CD14-positive monocyte (primary cell): ENCODE data around the gene VPS39. TPM values are rescaled to one million over a fixed set of nuclear protein-coding genes. Genes with fewer than 3 reads are reported as not detected.

ENCODE experiments used
- DNase-seq, 3 donors: peaks; one replicate each; pipeline ENCODE4 v3.0.0-alpha.2; 2011 to 2022
- H2AFZ ChIP-seq: 2 replicates; pipeline ENCODE4 v1.6.0; 2012; ENCODE audit warnings: mild to moderate bottlenecking, low read depth, low read length, inconsistent platforms; ENCODE audit not compliant: insufficient read depth, poor library complexity, severe bottlenecking
- H3K27ac ChIP-seq, 2 donors: 1 replicate in 1 of 2; 2 replicates in 1 of 2; pipeline ENCODE4 v1.5.1; 2012 to 2013; ENCODE audit warnings: low read length in 2 of 2, control low read depth in 1 of 2, inconsistent platforms in 1 of 2, low read depth in 1 of 2, mild to moderate bottlenecking in 1 of 2
- H3K27me3 ChIP-seq, 2 donors: one replicate each; pipeline versions ENCODE4 v1.6.0 to v1.6.1; 2011 to 2013; ENCODE audit warnings: low read length in 2 of 2; ENCODE audit not compliant: control insufficient read depth in 2 of 2, insufficient read depth in 2 of 2
- H3K36me3 ChIP-seq, 2 donors: replicated peaks in 1 of 2; 1 replicate in 1 of 2; 2 replicates in 1 of 2; pipeline versions ENCODE4 v1.5.1 to v1.6.1; 2012 to 2013; ENCODE audit warnings: low read length in 2 of 2, control low read depth in 1 of 2, inconsistent platforms in 1 of 2, mild to moderate bottlenecking in 1 of 2; ENCODE audit not compliant: insufficient read depth in 2 of 2, control insufficient read depth in 1 of 2
- H3K4me1 ChIP-seq, 2 donors: 1 replicate in 1 of 2; 2 replicates in 1 of 2; pipeline versions ENCODE4 v1.5.1 to v1.6.1; 2012 to 2013; ENCODE audit warnings: low read length in 2 of 2, control low read depth in 1 of 2, inconsistent platforms in 1 of 2, mild to moderate bottlenecking in 1 of 2, moderate library complexity in 1 of 2; ENCODE audit not compliant: insufficient read depth in 2 of 2, control insufficient read depth in 1 of 2
- H3K4me2 ChIP-seq: replicated peaks from 2 replicates; pipeline ENCODE3; 2012; ENCODE audit warnings: low read length, moderate library complexity, mild to moderate bottlenecking; ENCODE audit not compliant: poor library complexity, severe bottlenecking; ENCODE audit errors: extremely low read depth
- H3K4me3 ChIP-seq, 3 experiments: fragments of 200-600 bp in 1 of 3; sonication (generic) in 1 of 3; replicated peaks in 1 of 3; 1 replicate in 2 of 3; 2 replicates in 1 of 3; pipeline ENCODE4 v1.5.1; 2011 to 2013; ENCODE audit warnings: low read length in 3 of 3, mild to moderate bottlenecking in 3 of 3, control low read depth in 2 of 3, low read depth in 2 of 3, inconsistent platforms in 1 of 3, moderate library complexity in 1 of 3
- H3K79me2 ChIP-seq: 2 replicates; pipeline ENCODE4 v1.6.0; 2012; ENCODE audit warnings: mild to moderate bottlenecking, control low read depth, inconsistent platforms, low read length, moderate library complexity; ENCODE audit not compliant: insufficient read depth
- H3K9ac ChIP-seq: 2 replicates; pipeline ENCODE4 v1.6.0; 2017; ENCODE audit warnings: low read length, mild to moderate bottlenecking; ENCODE audit not compliant: insufficient read depth, poor library complexity, severe bottlenecking
- H3K9me3 ChIP-seq, 2 donors: replicated peaks in 1 of 2; 1 replicate in 1 of 2; 2 replicates in 1 of 2; pipeline versions ENCODE4 v1.5.1 to v1.6.1; 2012 to 2013; ENCODE audit warnings: low read length in 2 of 2, control low read depth in 1 of 2; ENCODE audit not compliant: control insufficient read depth in 1 of 2, insufficient read depth in 1 of 2
- H4K20me1 ChIP-seq: 2 replicates; pipeline ENCODE4 v1.6.0; 2012; ENCODE audit warnings: mild to moderate bottlenecking, low read length, control low read depth, moderate library complexity; ENCODE audit not compliant: insufficient read depth
- H3K27ac Mint-ChIP-seq, 7 donors: one replicate each; pipeline ENCODE4 v1.8.0; 2020; ENCODE audit warnings: mild to moderate bottlenecking in 7 of 7, mixed read lengths in 7 of 7, moderate library complexity in 6 of 7, inconsistent platforms in 2 of 7
- H3K27me3 Mint-ChIP-seq, 3 donors: one replicate each; pipeline ENCODE4 v1.8.0; 2021 to 2022; ENCODE audit warnings: low read depth in 3 of 3, mild to moderate bottlenecking in 3 of 3, mixed read lengths in 3 of 3, moderate library complexity in 3 of 3, inconsistent platforms in 1 of 3
- H3K36me3 Mint-ChIP-seq, 2 donors: one replicate each; pipeline ENCODE4 v1.8.0; 2020; ENCODE audit warnings: mixed read lengths in 2 of 2, inconsistent platforms in 1 of 2, mild to moderate bottlenecking in 1 of 2
- H3K4me1 Mint-ChIP-seq: one replicate; pipeline ENCODE4 v1.8.0; 2020; ENCODE audit warnings: mild to moderate bottlenecking, mixed read lengths
- H3K4me3 Mint-ChIP-seq, 2 donors: one replicate each; pipeline ENCODE4 v1.8.0; 2020; ENCODE audit warnings: mild to moderate bottlenecking in 2 of 2, mixed read lengths in 2 of 2, moderate library complexity in 1 of 2
- H3K9me3 Mint-ChIP-seq, 7 donors: one replicate each; pipeline ENCODE4 v1.8.0; 2020 to 2022; ENCODE audit warnings: mixed read lengths in 7 of 7, mild to moderate bottlenecking in 6 of 7, moderate library complexity in 6 of 7, inconsistent platforms in 2 of 7
- CTCF ChIP-seq: fragments of 200-600 bp; IDR thresholded peaks from one replicate; pipeline ENCODE4 v1.8.0; 2022; ENCODE audit warnings: antibody characterized with exemption, mild to moderate bottlenecking
- WGBS: methylation state at CpG from one replicate; pipeline ENCODE4 v1.1.5; 2013; ENCODE audit warnings: missing lambda C conversion rate; ENCODE audit not compliant: insufficient coverage; 5-methylcytosine and 5-hydroxymethylcytosine counted together
- intact Hi-C, 2 donors: fragments of 100-400 bp; cut with micrococcal nuclease; formaldehyde crosslinking; loops; one replicate each; pipeline versions ENCODE4 v1.15.0 to v1.15.1; 2023
- polyA plus RNA-seq, 3 donors: library from polyadenylated mRNA; depleted of rRNA in 1 of 3; unstranded in 2 of 3; stranded (reverse) in 1 of 3; fragments of 300-500 nt in 2 of 3; fragments of >200 nt in 1 of 3; fragmentation: Illumina TruSeq in 2 of 3; gene quantifications; 1 replicate in 2 of 3; 2 replicates in 1 of 3; pipeline ENCODE4 v1.2.3, GENCODE V29; 2012 to 2021

Gene VPS39
- polyA plus RNA-seq, 3 donors = 16.8 to 102 (median 25.8) TPM

- H3K4me2 ChIP-seq = no peak within 1 kb of the TSS
- H3K27ac ChIP-seq = no peak within 1 kb of the TSS
- H2AFZ ChIP-seq = no peak within 1 kb of the TSS
- H3K4me3 Mint-ChIP-seq = no peak within 1 kb of the TSS
- intact Hi-C loops = no loop called here
- no peak within 1 kb of the TSS for H3K4me3 ChIP-seq
- no peaks in the 10 kb centered on the region for H3K9me3 ChIP-seq
- no peaks in the 10 kb centered on the region for H3K79me2 ChIP-seq
- H3K27me3 ChIP-seq = no peaks in the 10 kb centered on the region
- H3K27me3 Mint-ChIP-seq = peaks cover 0 to 3% (median 2%) of the 10 kb centered on the region in 3 donors
- WGBS = 90% methylated on average over 7 of the region's 8 CpGs
- peaks cover 25% of the 10 kb centered on the region in 2 donors for H3K36me3 Mint-ChIP-seq
- no peaks in the 10 kb centered on the region for H3K9me3 Mint-ChIP-seq
- no peak for TF ChIP-seq CTCF
- no peak within 1 kb of the TSS for H3K9ac ChIP-seq
- H3K27ac Mint-ChIP-seq = peak within 1 kb of the TSS in 1 of 7 donors; percentile 45
- no peaks in the 10 kb centered on the region for H4K20me1 ChIP-seq
- DNase-seq = peak in 1 of 3 donors; percentile 1
- H3K4me1 ChIP-seq = peaks cover 9% of the 10 kb centered on the region in 2 donors
- H3K4me1 Mint-ChIP-seq = peaks cover 13% of the 10 kb centered on the region
- H3K36me3 ChIP-seq = peaks cover 27 to 28% of the 10 kb centered on the region in 2 donors
Measured at GRCh38 chr15:42156243-42156922, 51.7 kb downstream of the VPS39 start, which contains the start of gene PLA2G4F. TSS of gene PLA2G4F (minus strand) at chr15:42156636. CDS start at chr15:42156549, 87 bp downstream.

GRCh38 chr15:42155546-42156242, 52.4 kb downstream of the VPS39 start:
- H3K4me3 Mint-ChIP-seq = no peak overlapping the region
- Histone ChIP-seq H3K27ac (no peak overlapping the region), H3K4me1 (peaks cover 9% of the 10 kb centered on the region in 2 donors), H3K9ac (no peak overlapping the region), H3K4me2 (no peak overlapping the region), H3K9me3 (no peaks in the 10 kb centered on the region), H4K20me1 (no peaks in the 10 kb centered on the region), H3K4me3 (no peak overlapping the region), H3K36me3 (peaks cover 20 to 21% of the 10 kb centered on the region in 2 donors), H3K79me2 (no peaks in the 10 kb centered on the region), H3K27me3 (no peaks in the 10 kb centered on the region), H2AFZ (no peak overlapping the region)
- WGBS = 89% methylated on average over 19 of the region's 27 CpGs
- no peaks in the 10 kb centered on the region for H3K9me3 Mint-ChIP-seq
- peaks cover 0 to 3% (median 3%) of the 10 kb centered on the region in 3 donors for H3K27me3 Mint-ChIP-seq
- peaks cover 18% of the 10 kb centered on the region in 2 donors for H3K36me3 Mint-ChIP-seq
- no peak overlapping the region for H3K27ac Mint-ChIP-seq
- intact Hi-C loops = no loop called here
- peaks cover 13% of the 10 kb centered on the region for H3K4me1 Mint-ChIP-seq
- DNase-seq = no peak
- no peak for TF ChIP-seq CTCF
